GM21529 (cell line): ENCODE data around the gene SNX4.

Experiments used
- ATAC-seq: cut with Tn5 transposase; IDR thresholded peaks from one replicate; pipeline ENCODE4 v1.9.1; 2021; ENCODE audit not compliant: unreplicated experiment

SNX4 gene

DNA sequence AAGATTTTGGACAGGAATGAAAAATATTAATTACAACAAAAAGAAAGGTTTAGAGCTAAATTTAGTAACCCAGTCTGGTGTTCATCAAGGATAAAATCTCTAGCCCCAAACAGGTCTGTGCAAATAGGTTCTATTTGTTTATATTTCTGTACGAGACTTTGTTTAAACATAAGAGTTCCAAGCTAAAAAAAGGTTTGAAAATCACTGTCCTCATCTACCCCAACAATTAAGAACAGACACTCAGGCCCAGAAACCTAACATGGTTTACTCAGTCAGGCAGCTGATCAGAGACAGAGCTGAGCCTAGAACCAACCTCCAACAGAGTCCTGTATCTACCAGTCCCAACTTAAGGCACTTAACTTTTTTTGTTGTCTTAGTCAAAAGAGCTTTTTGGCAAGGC, 49.3 kb downstream of the SNX4 start:
- no peak for ATAC-seq

DNA sequence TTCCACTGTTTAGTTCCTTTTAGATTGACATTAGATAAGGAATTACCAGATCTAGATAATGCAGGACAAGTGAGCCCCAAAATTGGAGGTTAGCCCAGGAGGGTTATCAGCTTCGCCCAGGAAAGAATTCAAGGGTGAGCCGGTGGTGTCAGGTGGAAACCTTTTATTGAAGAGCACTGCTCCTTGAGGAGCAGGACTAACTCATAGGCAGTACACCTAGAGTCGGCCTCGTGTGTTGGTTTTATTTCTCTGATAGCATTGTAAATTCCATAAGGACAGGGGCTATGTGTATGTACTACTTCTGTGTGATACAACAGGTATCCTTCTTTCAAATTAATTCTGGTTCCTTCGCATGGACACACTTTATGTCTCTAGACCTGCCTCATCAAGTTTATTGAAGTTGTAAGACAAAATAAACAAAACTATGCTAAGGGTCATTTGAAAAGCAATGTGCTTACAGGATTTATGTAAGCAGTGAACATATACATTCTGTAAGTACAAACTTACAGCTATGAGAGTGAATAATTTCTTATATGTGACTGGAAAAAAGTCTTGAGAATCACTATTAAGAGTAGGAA, 57.2 kb downstream of the SNX4 start:
- no peak for ATAC-seq

- no peak for ATAC-seq
These were observed 58.1 kb downstream of the SNX4 start for GRCh38 chr3:125461896-125462295.

- ATAC-seq = no peak
These were observed 59.8 kb downstream of the SNX4 start for GRCh38 chr3:125460233-125460632.

DNA sequence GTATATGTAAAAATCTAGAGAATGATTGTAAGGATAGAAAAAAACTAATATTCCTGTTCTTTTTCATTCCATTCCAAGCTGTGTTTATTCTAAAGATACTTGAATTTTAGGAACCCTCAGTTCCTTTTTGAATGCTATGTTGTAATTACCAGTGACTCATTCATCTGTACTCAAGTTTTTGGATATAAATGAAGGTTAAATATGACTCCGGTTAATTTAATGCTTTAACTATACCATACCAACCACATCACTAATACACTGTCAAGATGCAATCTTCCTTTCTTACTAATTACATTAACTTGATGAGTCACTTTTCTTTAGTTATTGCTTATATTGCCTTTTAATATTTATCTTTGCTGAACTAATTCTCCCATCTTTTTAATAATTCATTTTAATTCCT, 76.1 kb downstream of the SNX4 start:
- no peak for ATAC-seq

DNA sequence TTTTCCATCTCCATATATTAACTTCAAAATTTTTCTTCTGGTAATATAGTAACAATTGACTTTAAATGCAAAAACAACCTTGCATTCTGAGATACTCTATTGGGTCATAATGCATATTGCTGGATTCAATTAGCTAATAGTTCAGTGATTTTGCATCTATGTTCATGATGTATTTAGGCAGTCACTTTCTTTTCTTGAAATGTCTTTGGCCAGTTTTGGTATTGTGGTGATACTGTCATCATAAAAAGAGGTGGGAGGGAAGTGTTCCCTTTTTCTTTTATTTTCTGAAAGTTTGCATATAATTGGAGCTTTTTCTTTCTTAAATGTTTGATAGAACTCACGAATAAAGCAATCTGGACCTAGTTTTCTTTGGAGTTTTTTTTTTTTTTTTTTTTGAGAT, 77.5 kb downstream of the SNX4 start:
- no peak for ATAC-seq

DNA sequence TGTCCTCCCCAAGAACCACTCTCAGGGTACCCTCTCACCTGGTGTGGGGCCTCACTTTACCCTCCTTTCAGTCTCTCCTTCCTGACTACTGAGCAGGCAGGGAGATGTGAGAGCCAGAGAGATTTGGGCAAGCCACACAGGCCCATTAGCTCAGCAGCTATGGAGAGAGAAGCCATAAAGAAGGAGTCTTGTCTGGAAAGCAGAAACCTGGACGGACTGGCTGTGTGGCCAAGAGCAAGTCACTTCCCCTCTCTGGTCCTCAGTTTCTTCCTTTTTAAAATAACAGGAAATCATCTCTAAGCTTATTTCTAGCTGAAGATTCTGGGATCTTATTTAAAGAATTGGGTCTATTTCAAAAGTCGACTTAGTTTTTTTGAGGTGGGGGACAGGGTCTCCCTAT, 79.0 kb downstream of the SNX4 start:
- ATAC-seq = no peak

DNA sequence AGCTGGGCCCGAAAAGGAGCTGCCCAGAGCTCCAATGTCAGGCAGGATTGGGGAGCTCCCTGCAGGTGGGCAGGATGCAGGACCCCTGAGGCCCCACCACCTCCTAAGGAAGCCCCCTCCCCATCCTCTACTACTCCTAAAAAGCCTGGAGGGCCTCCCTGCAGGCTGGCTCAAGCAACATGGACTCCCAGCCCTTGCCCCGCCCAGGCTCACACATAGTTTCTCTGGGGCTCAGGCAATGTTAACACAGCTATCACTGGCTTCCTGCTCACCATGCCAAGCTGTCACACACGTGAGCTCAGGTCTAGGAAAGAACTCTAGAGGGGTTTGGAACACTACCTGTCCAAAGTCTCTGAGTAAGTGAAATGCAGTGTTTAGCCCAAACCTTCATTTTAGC, 79.4 kb downstream of the SNX4 start:
- ATAC-seq = no peak

DNA sequence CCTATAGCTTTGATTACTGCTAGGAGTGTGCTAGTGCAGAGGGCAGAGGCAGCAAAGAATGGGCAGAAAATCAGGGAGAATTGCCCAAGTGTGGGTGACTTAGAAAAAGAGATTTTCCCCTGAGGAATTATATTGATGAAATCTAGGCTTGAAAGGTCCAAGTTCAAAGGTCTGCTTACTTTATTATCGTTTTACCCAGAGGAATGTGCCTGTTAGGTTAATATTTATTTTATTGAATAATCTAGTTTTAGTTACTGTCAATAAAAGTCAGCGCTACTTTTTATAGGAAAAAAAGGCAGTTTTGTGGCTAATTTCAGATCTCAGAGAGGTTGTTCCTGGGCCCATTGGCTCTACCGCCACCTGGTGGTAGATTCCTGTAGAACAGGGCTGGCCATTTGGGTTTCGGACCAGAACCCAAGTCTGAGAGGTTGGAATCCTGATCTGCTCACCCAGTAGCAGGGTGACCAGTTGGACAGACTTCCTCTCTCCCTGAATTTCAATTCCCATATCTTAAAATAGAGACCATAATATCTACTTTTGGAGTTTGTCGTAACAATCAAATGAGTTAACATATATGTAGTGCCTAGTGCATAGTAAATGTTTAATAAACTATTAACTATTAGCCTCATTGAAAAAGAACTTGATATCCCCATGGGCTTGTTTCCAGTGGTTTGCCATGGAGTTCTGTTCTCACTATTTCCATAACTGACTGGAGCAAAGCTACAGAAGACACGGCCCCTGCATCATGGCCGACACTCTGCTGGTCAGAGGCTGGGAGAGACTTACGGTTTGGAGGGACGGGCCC, 82.2 kb downstream of the SNX4 start:
- ATAC-seq = no peak

- no peak for ATAC-seq
These were observed 83.1 kb downstream of the SNX4 start for GRCh38 chr3:125436921-125437320.

DNA sequence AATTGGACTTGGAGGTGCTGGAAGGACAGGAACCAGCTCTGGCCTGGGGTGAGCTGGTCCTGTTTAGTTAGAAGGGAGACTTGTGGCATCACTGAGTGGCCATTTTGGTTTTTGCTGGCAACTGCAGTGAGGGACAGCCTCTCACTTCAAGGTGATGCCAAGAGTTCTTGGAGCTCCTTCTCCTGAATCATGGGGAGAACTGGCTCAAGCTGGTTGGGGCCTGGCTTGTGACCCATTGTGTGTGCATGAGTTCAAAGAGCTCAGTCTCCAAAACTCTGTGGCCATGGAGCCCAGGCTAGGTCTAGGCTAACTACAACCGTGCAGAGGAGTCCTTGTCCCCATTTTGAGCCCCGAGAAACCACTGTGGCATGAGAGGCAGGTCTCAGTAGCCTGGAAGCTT, 84.8 kb downstream of the SNX4 start:
- ATAC-seq = peak; percentile 22

- peak; percentile 54 for ATAC-seq
These were observed 85.4 kb downstream of the SNX4 start for GRCh38 chr3:125434582-125435011.

- ATAC-seq = no peak
These were observed 86.4 kb downstream of the SNX4 start for GRCh38 chr3:125433611-125434041.

- no peak for ATAC-seq
These were observed 86.9 kb downstream of the SNX4 start for GRCh38 chr3:125433091-125433534.

DNA sequence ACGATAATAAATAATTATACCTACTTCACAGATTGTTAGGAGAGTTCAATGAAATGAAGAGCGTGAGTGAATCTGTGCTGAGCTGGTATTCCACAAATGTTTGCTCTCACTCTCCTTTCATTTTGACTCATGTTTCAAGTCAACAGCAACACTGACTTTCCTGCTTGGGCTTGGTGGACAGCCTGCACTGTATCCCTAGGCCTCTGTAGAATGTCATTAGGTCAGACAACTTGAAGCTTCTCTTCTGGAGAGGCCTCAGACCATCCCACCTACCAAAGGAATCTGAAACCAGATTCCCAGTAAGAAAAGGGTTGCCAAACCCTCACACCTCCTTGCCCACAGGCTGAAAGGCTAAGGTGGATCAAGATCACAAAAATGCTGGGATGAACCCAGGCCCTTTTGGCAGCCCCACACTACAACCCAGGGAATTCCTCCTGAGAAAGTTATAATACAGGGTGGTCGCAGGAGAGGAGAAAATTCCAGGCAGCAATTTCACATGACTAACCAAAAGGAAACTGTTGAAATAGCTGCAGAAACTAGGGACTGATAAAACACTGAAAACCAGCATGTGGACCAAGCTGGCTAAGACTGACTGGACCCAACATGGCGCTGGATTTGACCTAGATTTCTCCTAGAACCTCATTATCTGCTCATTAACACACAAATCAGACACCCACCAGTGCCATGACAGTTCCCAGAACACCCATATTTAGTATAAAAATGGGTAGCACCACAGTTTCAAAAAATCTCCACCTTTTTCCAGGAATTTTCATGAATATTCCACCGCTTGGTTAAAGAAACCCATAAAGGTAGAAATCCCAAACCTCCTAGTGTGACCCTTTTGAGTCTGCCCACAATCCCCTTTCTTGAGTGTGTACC, 87.9 kb downstream of the SNX4 start:
- no peak for ATAC-seq

GRCh38 chr3:125431391-125431790, 88.6 kb downstream of the SNX4 start:
- ATAC-seq = no peak

DNA sequence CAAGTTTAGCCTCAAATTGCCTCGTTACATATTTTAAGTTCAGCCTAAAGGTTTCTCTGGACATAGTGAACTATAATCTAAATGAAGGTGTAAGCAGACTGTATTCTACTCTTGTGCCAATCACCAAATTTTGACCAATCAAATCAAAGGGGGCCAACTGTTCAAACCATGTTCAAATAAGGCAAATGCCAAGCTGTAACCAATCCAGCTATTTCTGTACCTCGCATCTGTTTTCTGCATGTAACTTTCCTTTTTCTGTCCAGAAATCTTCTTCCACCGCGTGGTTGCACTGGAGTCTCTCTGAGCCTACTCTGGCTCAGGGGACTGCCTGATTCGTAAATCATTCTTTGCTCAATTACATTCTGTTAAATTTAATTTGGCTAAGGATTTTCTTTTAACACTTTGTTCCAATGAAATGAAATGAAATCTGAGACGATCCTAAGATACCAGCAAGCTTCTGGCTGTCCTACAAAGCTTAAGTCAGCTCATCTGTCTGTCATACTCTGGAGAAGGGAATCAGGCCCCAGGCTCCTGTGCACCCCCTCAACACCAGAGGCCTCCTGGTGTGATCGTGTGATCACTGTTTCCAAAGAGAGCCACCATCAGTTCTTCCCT, 91.7 kb downstream of the SNX4 start:
- no peak for ATAC-seq

- ATAC-seq = no peak
These were observed 101.7 kb downstream of the SNX4 start for GRCh38 chr3:125418306-125418705.

- no peak for ATAC-seq
These were observed 103.8 kb downstream of the SNX4 start for GRCh38 chr3:125416235-125416634.

- ATAC-seq = no peak
These were observed 105.3 kb downstream of the SNX4 start for GRCh38 chr3:125414669-125415068.

DNA sequence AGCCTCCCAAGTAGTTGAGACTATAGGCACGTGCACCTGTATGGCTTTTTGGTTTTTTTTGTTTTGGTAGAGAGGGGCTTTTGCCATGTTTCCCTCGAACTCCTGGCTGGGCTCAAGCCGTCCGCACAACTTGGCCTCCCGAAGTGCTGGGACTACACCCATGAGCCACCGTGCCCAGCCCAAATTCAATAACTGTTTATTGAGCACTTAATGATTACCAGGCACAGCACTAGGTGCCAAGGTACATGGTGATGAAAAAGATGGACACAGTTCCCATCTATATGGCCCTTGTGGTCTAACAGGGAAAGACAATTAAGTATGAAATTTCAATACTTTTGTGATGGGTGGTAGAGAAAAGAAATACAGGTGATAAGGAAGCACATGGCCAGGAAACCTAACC, 109.1 kb downstream of the SNX4 start:
- ATAC-seq = no peak
